GM18519 (cell line): ENCODE data around the gene PPP1R1C.

Experiments
- ATAC-seq: cut with Tn5 transposase; IDR thresholded peaks from one replicate; pipeline ENCODE4 v1.9.1; 2021; ENCODE audit warnings: mild to moderate bottlenecking, moderate library complexity; ENCODE audit not compliant: unreplicated experiment, low FRiP score

Gene PPP1R1C

DNA sequence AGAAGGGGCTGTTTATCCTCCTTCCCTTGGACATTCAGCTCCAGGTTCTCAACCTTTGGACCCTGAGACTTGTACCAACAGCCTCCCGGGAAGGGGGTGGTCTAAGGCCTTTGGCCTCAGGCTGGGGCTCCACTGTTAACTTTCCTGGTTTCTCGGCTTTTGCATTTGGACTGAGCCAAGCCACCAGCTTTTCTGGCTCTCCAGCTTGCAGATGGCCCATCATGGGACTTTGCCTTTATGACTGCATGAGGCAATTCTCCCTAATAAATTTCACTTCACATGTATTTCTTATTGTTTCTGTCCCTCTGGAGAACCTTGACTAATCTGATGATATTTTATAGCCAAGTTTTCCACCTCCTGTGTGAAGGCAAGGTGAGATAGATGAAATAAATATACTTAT, 180.8 kb downstream of the PPP1R1C start:
- ATAC-seq, result no peak

DNA sequence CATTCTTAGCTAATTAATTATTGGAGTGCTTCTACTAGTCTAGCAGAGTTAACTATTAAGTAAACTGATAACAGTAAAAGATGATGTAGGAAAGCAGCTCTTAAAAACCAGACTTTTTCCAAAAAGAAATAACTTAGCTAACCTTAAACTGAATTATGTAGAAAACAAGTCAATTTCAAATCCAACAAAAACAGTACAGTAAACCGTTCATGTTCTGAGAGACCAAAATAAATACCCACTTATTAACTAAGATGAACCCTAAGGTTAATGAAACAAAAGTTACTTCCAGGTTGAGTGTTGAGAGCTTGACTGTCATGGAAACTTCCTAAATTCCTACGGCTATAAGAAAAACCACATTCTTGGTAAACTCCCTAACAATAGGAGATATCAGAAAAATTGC, 181.2 kb downstream of the PPP1R1C start:
- ATAC-seq, result no peak
